ENCODE results near the gene WNT3. TPM values are rescaled to one million over a fixed set of nuclear protein-coding genes. Genes with fewer than 3 reads are reported as not detected.

Gene WNT3
- total RNA-seq, 4 donors from 2014 or later: 0.27 to 0.48 TPM; not detected in 2

GRCh38 chr17:46738544-46738943, 79.9 kb downstream of the WNT3 start:
- Histone ChIP-seq H3K27me3 (no peaks in the 10 kb centered on the region), H3K4me1 (no peaks in the 10 kb centered on the region), H3K9me3 (no peaks in the 10 kb centered on the region), H3K36me3 (peaks cover 0 to 5% (median 0%) of the 10 kb centered on the region in 4 donors), H3K4me3 (no peak overlapping the region), H3K27ac (no peak overlapping the region)
- TF ChIP-seq POLR2AphosphoS5 (IDR thresholded peaks at IDR 0.05): no peak
- TF ChIP-seq POLR2A (IDR thresholded peaks at IDR 0.05): no peak
- no peak for TF ChIP-seq EP300 (IDR thresholded peaks at IDR 0.05; ENCODE audit: low read depth)
- no peak for TF ChIP-seq CTCF (IDR thresholded peaks at IDR 0.05)
- in situ Hi-C loops (cut with MboI; ENCODE audit: low pct_ligation_motif_present in 1 of 4, low pct_unique_long_range_greater_than_20kb in 1 of 4, low sequenced_read_pairs in 3 of 4): no loop called here
- intact Hi-C loops (cut with DNase I; ENCODE audit: low total_unique reads): no loop called here
- WGBS, 2 donors (ENCODE audit: low coverage in 1 of 2): 96 to 100% methylated on average over 2 to 4 of the region's 4 CpGs
- no peak for DNase-seq

- TF ChIP-seq CTCF (IDR thresholded peaks at IDR 0.05) (no peak), POLR2A (IDR thresholded peaks at IDR 0.05) (no peak), POLR2AphosphoS5 (IDR thresholded peaks at IDR 0.05) (no peak), EP300 (IDR thresholded peaks at IDR 0.05; ENCODE audit: low read depth) (no peak)
- DNase-seq: no peak
- peaks cover 0 to 5% (median 0%) of the 10 kb centered on the region in 4 donors for H3K36me3 ChIP-seq
- intact Hi-C loops (cut with DNase I; ENCODE audit: low total_unique reads) (no loop called here), in situ Hi-C loops (cut with MboI; ENCODE audit: low pct_ligation_motif_present in 1 of 4, low pct_unique_long_range_greater_than_20kb in 1 of 4, low sequenced_read_pairs in 3 of 4) (no loop called here)
- H3K27me3 ChIP-seq: no peaks in the 10 kb centered on the region
- H3K9me3 ChIP-seq: no peaks in the 10 kb centered on the region
- H3K4me1 ChIP-seq: no peaks in the 10 kb centered on the region
- H3K4me3 ChIP-seq: no peak overlapping the region
- no peak overlapping the region for H3K27ac ChIP-seq
- 74 to 86% methylated on average over 4 of the region's 4 CpGs for WGBS, 2 donors (ENCODE audit: low coverage in 1 of 2)
Observed at GRCh38 chr17:46737326-46737725, 81.2 kb downstream of the WNT3 start.

- Histone ChIP-seq H3K4me3 (no peak overlapping the region), H3K27ac (no peak overlapping the region), H3K9me3 (no peaks in the 10 kb centered on the region), H3K4me1 (no peaks in the 10 kb centered on the region), H3K36me3 (peaks cover 0 to 5% (median 0%) of the 10 kb centered on the region in 4 donors), H3K27me3 (no peaks in the 10 kb centered on the region)
- intact Hi-C loops (cut with DNase I; ENCODE audit: low total_unique reads): no loop called here
- DNase-seq: no peak
- no peak for TF ChIP-seq POLR2AphosphoS5 (IDR thresholded peaks at IDR 0.05)
- TF ChIP-seq CTCF (IDR thresholded peaks at IDR 0.05): no peak
- no peak for TF ChIP-seq POLR2A (IDR thresholded peaks at IDR 0.05)
- TF ChIP-seq EP300 (IDR thresholded peaks at IDR 0.05; ENCODE audit: low read depth): no peak
- in situ Hi-C loops (cut with MboI; ENCODE audit: low pct_ligation_motif_present in 1 of 4, low pct_unique_long_range_greater_than_20kb in 1 of 4, low sequenced_read_pairs in 3 of 4): no loop called here
Observed at GRCh38 chr17:46736100-46736499, 82.4 kb downstream of the WNT3 start.

- H3K27ac ChIP-seq: no peak overlapping the region
- intact Hi-C loops (cut with DNase I; ENCODE audit: low total_unique reads) (no loop called here), in situ Hi-C loops (cut with MboI; ENCODE audit: low pct_ligation_motif_present in 1 of 4, low pct_unique_long_range_greater_than_20kb in 1 of 4, low sequenced_read_pairs in 3 of 4) (no loop called here)
- no peak for DNase-seq
- no peaks in the 10 kb centered on the region for H3K4me1 ChIP-seq
- no peaks in the 10 kb centered on the region for H3K27me3 ChIP-seq
- peaks cover 0 to 3% (median 0%) of the 10 kb centered on the region in 4 donors for H3K36me3 ChIP-seq
- H3K4me3 ChIP-seq: no peak overlapping the region
- no peaks in the 10 kb centered on the region for H3K9me3 ChIP-seq
- TF ChIP-seq EP300 (IDR thresholded peaks at IDR 0.05; ENCODE audit: low read depth): no peak
- TF ChIP-seq POLR2A (IDR thresholded peaks at IDR 0.05): no peak
- TF ChIP-seq CTCF (IDR thresholded peaks at IDR 0.05): no peak
- no peak for TF ChIP-seq POLR2AphosphoS5 (IDR thresholded peaks at IDR 0.05)
- WGBS, 2 donors (ENCODE audit: low coverage in 1 of 2): 95 to 100% methylated on average over 1 of the region's 1 CpG
Observed at GRCh38 chr17:46733837-46734475, 84.5 kb downstream of the WNT3 start.

Data from transverse colon (tissue), 4 donors.